WTC11 (cell line): ENCODE data around the gene USH1G. TPM values are rescaled to one million over a fixed set of nuclear protein-coding genes. Genes with fewer than 3 reads are reported as not detected.

Source experiments
- ATAC-seq: fragments of 200-7000 bp; cut with Tn5 transposase; 2 replicates; pipeline ENCODE4 v1.10.0; 2021; ENCODE audit warnings: mild to moderate bottlenecking, moderate library complexity
- CTCF ChIA-PET: fragments of 300-600 bp; sonication (Branson Sonifier 250); formaldehyde crosslinking; loops from one replicate; lab custom pipeline; 2021; ENCODE audit warnings: antibody characterized with exemption; lab: Charles Lee
- POLR2A ChIA-PET: fragments of 350-600 bp; sonication (Branson Sonifier 250); formaldehyde crosslinking; loops from one replicate; lab custom pipeline; 2021; ENCODE audit warnings: antibody characterized with exemption; lab: Charles Lee
- DNase-seq: peaks from one replicate; pipeline ENCODE4 v3.0.0; 2021; ENCODE audit warnings: low spot score
- H3K27ac Mint-ChIP-seq: 2 replicates; pipeline ENCODE4 v1.8.0; 2021; ENCODE audit warnings: mixed read lengths
- H3K27me3 Mint-ChIP-seq: 2 replicates; pipeline ENCODE4 v1.8.0; 2021; ENCODE audit warnings: low read depth, mild to moderate bottlenecking, moderate library complexity, mixed read lengths
- H3K36me3 Mint-ChIP-seq: 2 replicates; pipeline ENCODE4 v1.8.0; 2021; ENCODE audit warnings: mixed read lengths
- H3K4me1 Mint-ChIP-seq: 2 replicates; pipeline ENCODE4 v1.8.0; 2022; ENCODE audit warnings: mixed read lengths
- H3K4me3 Mint-ChIP-seq: 2 replicates; pipeline ENCODE4 v1.8.0; 2021; ENCODE audit warnings: mild to moderate bottlenecking, moderate library complexity, mixed read lengths
- H3K9me3 Mint-ChIP-seq: 2 replicates; pipeline ENCODE4 v1.8.0; 2021; ENCODE audit warnings: mixed read lengths
- E2F5 ChIP-seq: sonication (generic); formaldehyde crosslinking; IDR thresholded peaks from 2 replicates; pipeline ENCODE4 v1.8.1; 2022; ENCODE audit warnings: mild to moderate bottlenecking, moderate library complexity, missing genetic modification reagents
- MXD4 ChIP-seq: fragments of 250-450 bp; sonication (Bioruptor Pico); IDR thresholded peaks from 2 replicates; pipeline ENCODE4 v1.8.0; 2021; ENCODE audit warnings: mild to moderate bottlenecking, moderate library complexity, borderline replicate concordance
- NR1H2 ChIP-seq: sonication (generic); formaldehyde crosslinking; IDR thresholded peaks from 2 replicates; pipeline ENCODE4 v1.9.0; 2021; ENCODE audit warnings: mild to moderate bottlenecking, moderate library complexity, missing genetic modification reagents
- PRDM15 ChIP-seq: sonication (generic); formaldehyde crosslinking; IDR thresholded peaks from 2 replicates; pipeline ENCODE4 v1.8.0; 2022; ENCODE audit warnings: missing genetic modification reagents
- PRRX2 ChIP-seq: fragments of 250-450 bp; sonication (Bioruptor Pico); IDR thresholded peaks from 2 replicates; pipeline ENCODE4 v1.8.0; 2021; ENCODE audit warnings: mild to moderate bottlenecking
- RELA ChIP-seq: sonication (generic); formaldehyde crosslinking; IDR thresholded peaks from 2 replicates; pipeline ENCODE4 v1.8.1; 2022; ENCODE audit warnings: missing genetic modification reagents, mild to moderate bottlenecking, borderline replicate concordance
- SMAD4 ChIP-seq: sonication (generic); formaldehyde crosslinking; IDR thresholded peaks from 2 replicates; pipeline ENCODE4 v1.8.0; 2022; ENCODE audit warnings: mild to moderate bottlenecking, missing genetic modification reagents
- SOX15 ChIP-seq: fragments of 250-450 bp; sonication (Bioruptor Pico); IDR thresholded peaks from 2 replicates; pipeline ENCODE4 v1.9.0; 2021; ENCODE audit warnings: mild to moderate bottlenecking
- ZBTB21 ChIP-seq: sonication (generic); formaldehyde crosslinking; IDR thresholded peaks from 2 replicates; pipeline ENCODE4 v1.8.1; 2023; ENCODE audit warnings: mild to moderate bottlenecking, missing genetic modification reagents, borderline replicate concordance
- ZNF317 ChIP-seq: sonication (generic); formaldehyde crosslinking; IDR thresholded peaks from 2 replicates; pipeline ENCODE4 v1.8.1; 2023; ENCODE audit warnings: low read depth, mild to moderate bottlenecking, moderate library complexity, missing genetic modification reagents, borderline replicate concordance
- ZNF512 ChIP-seq: sonication (generic); formaldehyde crosslinking; IDR thresholded peaks from 2 replicates; pipeline ENCODE4 v1.8.1; 2022; ENCODE audit warnings: missing genetic modification reagents, borderline replicate concordance
- ZNF532 ChIP-seq: fragments of 250-450 bp; sonication (Bioruptor Pico); IDR thresholded peaks from 2 replicates; pipeline ENCODE4 v1.9.0; 2021; ENCODE audit warnings: mild to moderate bottlenecking, borderline replicate concordance
- total RNA-seq: library from RNA; stranded (reverse); gene quantifications from 3 replicates; pipeline ENCODE4 v1.2.3, GENCODE V29; 2021
- TF ChIP-seq, protein P1 (sequence below): sonication (generic); formaldehyde crosslinking; IDR thresholded peaks from 2 replicates; pipeline ENCODE4 v1.8.1; 2022; ENCODE audit warnings: mild to moderate bottlenecking, missing genetic modification reagents, moderate library complexity, borderline replicate concordance
- TF ChIP-seq, protein P2 (sequence below): fragments of 250-450 bp; sonication (Bioruptor Pico); IDR thresholded peaks from 2 replicates; pipeline ENCODE4 v1.9.0; 2021; ENCODE audit warnings: mild to moderate bottlenecking
- TF ChIP-seq, protein P3 (sequence below): fragments of 250-450 bp; sonication (Bioruptor Pico); IDR thresholded peaks from 2 replicates; pipeline ENCODE4 v1.9.0; 2021; ENCODE audit warnings: moderate library complexity, mild to moderate bottlenecking, inconsistent platforms, borderline replicate concordance

USH1G gene
- total RNA-seq, 1 experiment from 2014 or later: 1.9 TPM

- TF ChIP-seq ZNF532 (no peak), SOX15 (CRISPR knock-in tag) (no peak), ZNF317 (no peak)
These were observed 40.4 kb downstream of the USH1G start (continued) for GRCh38 chr17:74882517-74883240.

- Mint-ChIP-seq H3K36me3 (no peaks in the 10 kb centered on the region), H3K4me1 (peaks cover 8% of the 10 kb centered on the region), H3K9me3 (no peaks in the 10 kb centered on the region), H3K27ac (no peak overlapping the region), H3K27me3 (peaks cover 8% of the 10 kb centered on the region; the same call in 1 of the 2 replicates), H3K4me3 (no peak overlapping the region)
- POLR2A ChIA-PET: interaction anchor here (0.6 to 2.5 kb wide), 2 partner anchors 8 to 28 kb away, joined by 3 to 9 read pairs; partner anchors contain the start of gene FDXR
- ATAC-seq (peak; percentile 31; the same call in 1 of the 2 replicates), DNase-seq (no peak)
- CTCF ChIA-PET: interaction anchor here (0.6 to 1.7 kb wide), 6 partner anchors 11 to 80 kb away, joined by 3 to 7 read pairs (median 4); partner anchors contain the start of gene OTOP2
- no peak for TF ChIP-seq ZNF512 (CRISPR knock-in tag)
- TF ChIP-seq MXD4 (CRISPR knock-in tag): no peak
- TF ChIP-seq PRRX2 (CRISPR knock-in tag): no peak
- TF ChIP-seq E2F5 (CRISPR knock-in tag): no peak
- no peak for TF ChIP-seq NR1H2 (CRISPR knock-in tag)
- TF ChIP-seq ZBTB21 (CRISPR knock-in tag): no peak
- no peak for TF ChIP-seq ZNF317
- TF ChIP-seq PRDM15 (CRISPR knock-in tag): no peak
- TF ChIP-seq, protein P1, sequence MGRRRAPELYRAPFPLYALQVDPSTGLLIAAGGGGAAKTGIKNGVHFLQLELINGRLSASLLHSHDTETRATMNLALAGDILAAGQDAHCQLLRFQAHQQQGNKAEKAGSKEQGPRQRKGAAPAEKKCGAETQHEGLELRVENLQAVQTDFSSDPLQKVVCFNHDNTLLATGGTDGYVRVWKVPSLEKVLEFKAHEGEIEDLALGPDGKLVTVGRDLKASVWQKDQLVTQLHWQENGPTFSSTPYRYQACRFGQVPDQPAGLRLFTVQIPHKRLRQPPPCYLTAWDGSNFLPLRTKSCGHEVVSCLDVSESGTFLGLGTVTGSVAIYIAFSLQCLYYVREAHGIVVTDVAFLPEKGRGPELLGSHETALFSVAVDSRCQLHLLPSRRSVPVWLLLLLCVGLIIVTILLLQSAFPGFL (CRISPR knock-in tag): no peak
- TF ChIP-seq RELA (CRISPR knock-in tag): no peak
- TF ChIP-seq, protein P2, sequence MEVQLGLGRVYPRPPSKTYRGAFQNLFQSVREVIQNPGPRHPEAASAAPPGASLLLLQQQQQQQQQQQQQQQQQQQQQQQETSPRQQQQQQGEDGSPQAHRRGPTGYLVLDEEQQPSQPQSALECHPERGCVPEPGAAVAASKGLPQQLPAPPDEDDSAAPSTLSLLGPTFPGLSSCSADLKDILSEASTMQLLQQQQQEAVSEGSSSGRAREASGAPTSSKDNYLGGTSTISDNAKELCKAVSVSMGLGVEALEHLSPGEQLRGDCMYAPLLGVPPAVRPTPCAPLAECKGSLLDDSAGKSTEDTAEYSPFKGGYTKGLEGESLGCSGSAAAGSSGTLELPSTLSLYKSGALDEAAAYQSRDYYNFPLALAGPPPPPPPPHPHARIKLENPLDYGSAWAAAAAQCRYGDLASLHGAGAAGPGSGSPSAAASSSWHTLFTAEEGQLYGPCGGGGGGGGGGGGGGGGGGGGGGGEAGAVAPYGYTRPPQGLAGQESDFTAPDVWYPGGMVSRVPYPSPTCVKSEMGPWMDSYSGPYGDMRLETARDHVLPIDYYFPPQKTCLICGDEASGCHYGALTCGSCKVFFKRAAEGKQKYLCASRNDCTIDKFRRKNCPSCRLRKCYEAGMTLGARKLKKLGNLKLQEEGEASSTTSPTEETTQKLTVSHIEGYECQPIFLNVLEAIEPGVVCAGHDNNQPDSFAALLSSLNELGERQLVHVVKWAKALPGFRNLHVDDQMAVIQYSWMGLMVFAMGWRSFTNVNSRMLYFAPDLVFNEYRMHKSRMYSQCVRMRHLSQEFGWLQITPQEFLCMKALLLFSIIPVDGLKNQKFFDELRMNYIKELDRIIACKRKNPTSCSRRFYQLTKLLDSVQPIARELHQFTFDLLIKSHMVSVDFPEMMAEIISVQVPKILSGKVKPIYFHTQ (CRISPR knock-in tag): no peak
- no peak for TF ChIP-seq SMAD4
- TF ChIP-seq, protein P3, sequence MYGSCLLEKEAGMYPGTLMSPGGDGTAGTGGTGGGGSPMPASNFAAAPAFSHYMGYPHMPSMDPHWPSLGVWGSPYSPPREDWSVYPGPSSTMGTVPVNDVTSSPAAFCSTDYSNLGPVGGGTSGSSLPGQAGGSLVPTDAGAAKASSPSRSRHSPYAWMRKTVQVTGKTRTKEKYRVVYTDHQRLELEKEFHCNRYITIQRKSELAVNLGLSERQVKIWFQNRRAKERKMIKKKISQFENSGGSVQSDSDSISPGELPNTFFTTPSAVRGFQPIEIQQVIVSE (CRISPR knock-in tag): no peak
These were observed 42.0 kb downstream of the USH1G start for GRCh38 chr17:74881073-74881472.
